ENCODE measurements around the gene E2F3.
"Not testable (repeated sequence)": the region's sequence is repeated elsewhere in the genome, so short reads cannot be mapped to it uniquely, and the experiment has no call there.

Gene E2F3

DNA sequence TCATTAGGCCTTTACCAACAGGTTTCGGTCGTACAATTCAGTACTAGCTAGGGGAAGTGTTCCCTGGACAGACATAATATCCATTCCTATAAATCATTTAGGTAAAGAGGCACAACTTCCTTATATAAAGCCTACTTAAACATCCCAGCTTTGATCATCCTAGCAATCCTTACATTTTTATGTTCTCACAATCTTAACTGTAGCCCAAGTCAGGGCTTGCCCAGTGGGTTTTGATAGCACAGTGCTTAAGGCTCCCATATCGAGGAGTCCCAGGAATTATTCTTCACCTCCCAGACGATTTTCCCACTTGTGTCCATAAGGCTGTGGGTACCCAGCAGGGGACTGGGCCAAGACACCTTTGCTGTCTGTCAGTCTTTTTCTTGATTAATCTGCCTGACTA lies 63.2 kb downstream of the E2F3 start:
- H3K4me3 ChIP-seq (ENCODE audit: low read depth, low read length), result no peak overlapping the region
- TF ChIP-seq, protein P1, sequence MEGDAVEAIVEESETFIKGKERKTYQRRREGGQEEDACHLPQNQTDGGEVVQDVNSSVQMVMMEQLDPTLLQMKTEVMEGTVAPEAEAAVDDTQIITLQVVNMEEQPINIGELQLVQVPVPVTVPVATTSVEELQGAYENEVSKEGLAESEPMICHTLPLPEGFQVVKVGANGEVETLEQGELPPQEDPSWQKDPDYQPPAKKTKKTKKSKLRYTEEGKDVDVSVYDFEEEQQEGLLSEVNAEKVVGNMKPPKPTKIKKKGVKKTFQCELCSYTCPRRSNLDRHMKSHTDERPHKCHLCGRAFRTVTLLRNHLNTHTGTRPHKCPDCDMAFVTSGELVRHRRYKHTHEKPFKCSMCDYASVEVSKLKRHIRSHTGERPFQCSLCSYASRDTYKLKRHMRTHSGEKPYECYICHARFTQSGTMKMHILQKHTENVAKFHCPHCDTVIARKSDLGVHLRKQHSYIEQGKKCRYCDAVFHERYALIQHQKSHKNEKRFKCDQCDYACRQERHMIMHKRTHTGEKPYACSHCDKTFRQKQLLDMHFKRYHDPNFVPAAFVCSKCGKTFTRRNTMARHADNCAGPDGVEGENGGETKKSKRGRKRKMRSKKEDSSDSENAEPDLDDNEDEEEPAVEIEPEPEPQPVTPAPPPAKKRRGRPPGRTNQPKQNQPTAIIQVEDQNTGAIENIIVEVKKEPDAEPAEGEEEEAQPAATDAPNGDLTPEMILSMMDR (IDR thresholded peaks at IDR 0.05; ENCODE audit: low read depth, low read length), result no peak

- not testable (repeated sequence) for H3K4me3 ChIP-seq (ENCODE audit: low read depth, low read length)
These were observed 63.9 kb downstream of the E2F3 start for GRCh38 chr6:20465616-20466015.

DNA sequence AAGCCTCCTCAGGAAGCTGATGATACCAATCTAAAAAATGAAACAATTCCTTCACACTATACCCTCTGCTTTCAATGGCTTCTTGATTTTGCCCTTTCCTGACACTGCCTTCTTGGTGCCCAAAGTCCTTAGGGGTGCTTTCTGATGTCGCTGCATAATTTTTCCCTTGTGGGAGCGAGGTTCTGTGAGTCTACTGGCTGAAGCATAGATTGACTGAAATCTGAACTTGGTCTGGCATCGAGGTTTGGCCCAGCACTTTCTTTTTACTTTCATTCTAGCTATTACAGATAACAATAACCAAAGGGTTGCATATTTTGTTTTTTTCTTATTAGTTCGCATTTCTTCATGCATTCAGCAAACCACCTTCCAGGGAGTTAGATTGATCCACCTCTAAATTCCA lies 65.8 kb downstream of the E2F3 start:
- TF ChIP-seq, protein P1 (IDR thresholded peaks at IDR 0.05; ENCODE audit: low read depth, low read length), result no peak
- H3K4me3 ChIP-seq (ENCODE audit: low read depth, low read length), result no peak overlapping the region

DNA sequence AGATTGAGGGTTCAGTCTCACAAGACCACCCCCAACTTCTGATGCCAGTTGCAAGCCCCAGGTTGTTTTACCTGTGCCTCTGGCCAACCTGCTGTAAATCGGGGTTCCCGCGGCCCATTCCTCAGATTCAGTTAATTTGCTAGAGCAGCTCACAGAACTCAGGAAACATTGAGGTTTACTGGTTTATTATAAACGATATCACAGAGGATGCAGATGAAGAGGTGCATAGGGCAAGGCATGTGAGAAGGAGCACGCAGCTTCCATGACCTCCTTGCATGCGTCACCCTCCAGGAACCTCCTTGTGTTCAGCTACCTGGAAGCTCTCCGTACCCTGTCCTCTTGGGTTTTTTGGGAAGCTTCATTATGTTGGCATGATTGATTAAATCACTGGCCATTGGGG lies 66.5 kb downstream of the E2F3 start:
- TF ChIP-seq, protein P1 (IDR thresholded peaks at IDR 0.05; ENCODE audit: low read depth, low read length), result no peak
- no peak overlapping the region for H3K4me3 ChIP-seq (ENCODE audit: low read depth, low read length)

DNA sequence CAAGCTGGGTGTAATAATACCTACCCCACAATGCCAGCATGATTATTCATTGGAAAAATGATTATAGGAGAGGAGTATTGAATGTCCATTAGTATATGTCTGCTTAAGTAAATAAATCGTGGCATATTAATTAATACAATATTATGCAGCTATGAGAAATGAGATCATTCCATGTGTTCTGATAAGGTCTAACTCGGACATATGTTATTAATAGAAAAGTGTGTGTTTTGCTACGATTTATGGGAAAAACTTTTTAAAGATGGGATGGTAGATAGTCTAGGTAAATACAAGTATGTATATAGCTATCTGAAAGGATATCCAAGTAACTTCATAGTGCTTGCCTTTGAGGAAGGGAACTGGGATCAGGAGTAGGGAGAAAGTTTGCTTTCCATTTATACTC lies 71.1 kb downstream of the E2F3 start:
- no peak overlapping the region for H3K4me3 ChIP-seq (ENCODE audit: low read depth, low read length)
- TF ChIP-seq, protein P1 (IDR thresholded peaks at IDR 0.05; ENCODE audit: low read depth, low read length), result no peak

GRCh38 chr6:20473518-20473917 lies 71.8 kb downstream of the E2F3 start:
- TF ChIP-seq, protein P1 (IDR thresholded peaks at IDR 0.05; ENCODE audit: low read depth, low read length), result no peak
- H3K4me3 ChIP-seq (ENCODE audit: low read depth, low read length), result no peak overlapping the region

- TF ChIP-seq, protein P1 (IDR thresholded peaks at IDR 0.05; ENCODE audit: low read depth, low read length), result no peak
- H3K4me3 ChIP-seq (ENCODE audit: low read depth, low read length), result no peak overlapping the region
These were observed 73.3 kb downstream of the E2F3 start for GRCh38 chr6:20474874-20475542.

DNA sequence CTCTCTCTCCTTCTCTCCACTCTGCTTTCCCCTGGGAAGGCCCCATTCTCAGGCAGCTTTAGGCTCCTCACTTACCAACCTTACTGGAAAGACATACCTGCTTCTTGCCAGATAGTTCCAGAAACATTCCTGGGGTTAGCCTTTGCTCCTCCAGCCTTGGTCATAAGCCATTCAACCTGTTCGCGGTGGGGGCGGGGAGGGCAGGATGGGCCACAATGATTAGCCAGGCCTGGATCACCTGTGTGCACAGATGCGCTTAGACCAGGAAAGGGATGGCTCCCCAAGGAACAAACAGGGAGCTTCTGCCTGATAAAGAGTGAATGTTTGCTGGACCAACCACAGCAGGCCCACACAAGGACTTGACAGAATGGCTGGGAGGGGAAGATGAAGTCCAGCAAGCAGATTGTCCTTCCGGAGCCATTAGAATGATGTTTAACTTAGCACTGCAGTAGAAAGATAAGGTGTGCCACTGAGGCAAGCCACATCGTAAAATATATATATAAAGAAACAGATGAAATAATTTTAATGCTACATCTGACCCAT lies 74.9 kb downstream of the E2F3 start:
- H3K4me3 ChIP-seq (ENCODE audit: low read depth, low read length), result no peak overlapping the region
- TF ChIP-seq, protein P1 (IDR thresholded peaks at IDR 0.05; ENCODE audit: low read depth, low read length), result no peak

Data from WI38 (cell line).